C4-2B (cell line): ENCODE data around the gene RGS17.
"Not testable (repeated sequence)": the region's sequence is repeated elsewhere in the genome, so short reads cannot be mapped to it uniquely, and the experiment has no call there.

Source experiments
- H3K27ac ChIP-seq: fragments of 450-650 bp; 2 replicates; pipeline ENCODE4 v1.5.1; 2017
- CTCF ChIP-seq: fragments of 450-650 bp; conservative IDR thresholded peaks from 2 replicates; pipeline ENCODE4 v1.5.1; 2017; ENCODE audit warnings: mild to moderate bottlenecking
- ZFX ChIP-seq: fragments of 450-650 bp; IDR thresholded peaks from 2 replicates; pipeline ENCODE4 v1.6.1; 2017

The RGS17 gene

DNA sequence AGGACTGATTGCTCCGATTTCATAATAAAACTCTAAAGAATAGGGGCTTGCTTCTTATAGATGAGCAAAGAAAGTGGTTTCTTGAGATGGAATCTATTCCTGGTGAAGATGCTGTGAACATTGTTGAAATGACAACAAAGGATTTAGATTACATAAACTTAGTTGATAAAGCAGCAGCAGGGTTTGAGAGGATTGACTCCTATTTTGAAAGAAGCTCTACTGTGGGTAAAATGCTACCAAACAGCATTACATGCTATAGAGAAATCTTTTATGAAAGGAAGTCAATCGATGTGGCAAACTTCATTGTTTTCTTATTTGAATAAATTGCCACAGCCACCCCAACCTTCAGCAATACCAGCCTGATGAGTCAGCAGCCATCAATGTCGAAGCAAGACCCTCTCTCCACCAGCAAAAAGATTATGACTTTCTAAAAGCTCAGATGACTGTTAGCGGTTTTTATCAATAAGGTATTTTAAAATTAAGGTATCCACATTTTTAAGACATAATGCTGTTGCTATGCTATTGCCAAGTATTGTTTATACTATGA is 115.9 kb downstream of the RGS17 start:
- no peak overlapping the region for H3K27ac ChIP-seq
- TF ChIP-seq CTCF = no peak
- TF ChIP-seq ZFX = no peak

- H3K27ac ChIP-seq = no peak overlapping the region
- TF ChIP-seq ZFX = no peak
- no peak for TF ChIP-seq CTCF
Observed at GRCh38 chr6:153013438-153013837, 117.6 kb downstream of the RGS17 start.

- TF ChIP-seq CTCF = no peak
- TF ChIP-seq ZFX = no peak
- no peak overlapping the region for H3K27ac ChIP-seq
Observed at GRCh38 chr6:153012856-153013255, 118.2 kb downstream of the RGS17 start.

- H3K27ac ChIP-seq = peak overlapping the region; percentile 86
- TF ChIP-seq ZFX (no peak), CTCF (no peak)
Observed at GRCh38 chr6:153003366-153003690, 127.8 kb downstream of the RGS17 start.

- TF ChIP-seq CTCF = no peak
- TF ChIP-seq ZFX = peak; percentile 47; the same call in 1 of the 2 replicates
- peak within 1 kb of the TSS; percentile 86 for H3K27ac ChIP-seq
Observed at GRCh38 chr6:153002613-153003365, 128.3 kb downstream of the RGS17 start, which contains the start of gene MTRF1L. MTRF1L (minus strand) TSS chr6:153002709; CDS start chr6:153002685, 24 bp downstream.

GRCh38 chr6:153001767-153002612 is 129.1 kb downstream of the RGS17 start:
- peak overlapping the region; percentile 86 for H3K27ac ChIP-seq
- no peak; the same call in 1 of the 2 replicates for TF ChIP-seq ZFX

DNA sequence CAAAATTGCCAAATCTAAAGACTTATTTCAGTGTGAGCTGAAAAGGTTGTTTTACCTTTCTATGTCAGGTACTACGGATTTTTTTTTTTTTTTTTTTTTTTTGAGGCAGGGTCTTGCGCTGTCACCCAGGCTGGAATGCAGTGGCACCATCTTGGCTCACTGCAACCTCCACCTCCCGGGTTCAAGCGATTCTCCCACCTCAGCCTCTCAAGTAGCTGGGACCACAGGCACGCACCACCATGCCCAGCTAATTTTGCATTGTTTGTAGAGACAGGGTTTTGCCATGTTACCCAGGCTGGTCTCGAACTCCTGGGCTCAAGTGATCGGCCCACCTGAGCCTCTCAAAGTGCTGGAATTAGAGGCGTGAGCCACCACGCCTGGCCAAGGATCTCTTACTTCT is 130.3 kb downstream of the RGS17 start:
- H3K27ac ChIP-seq = not testable (repeated sequence)

DNA sequence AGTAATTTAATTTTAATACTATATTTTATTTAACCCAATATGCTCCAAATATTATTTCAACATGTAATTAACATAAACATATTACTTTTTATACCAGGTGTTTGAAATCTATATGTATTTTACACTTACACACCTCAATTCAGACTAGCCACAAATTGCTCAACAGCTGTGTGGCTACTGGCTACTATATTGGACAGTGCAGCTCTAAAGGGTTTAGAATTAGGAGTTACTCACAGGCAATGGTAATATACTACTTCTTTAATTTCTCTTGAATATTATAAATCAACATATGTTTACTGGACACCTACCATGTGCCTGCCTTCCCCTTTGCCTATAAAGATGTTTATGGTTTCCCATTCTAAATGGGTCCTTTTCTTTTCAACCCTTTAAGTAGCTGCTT is 130.8 kb downstream of the RGS17 start:
- TF ChIP-seq CTCF (no peak), ZFX (no peak)

DNA sequence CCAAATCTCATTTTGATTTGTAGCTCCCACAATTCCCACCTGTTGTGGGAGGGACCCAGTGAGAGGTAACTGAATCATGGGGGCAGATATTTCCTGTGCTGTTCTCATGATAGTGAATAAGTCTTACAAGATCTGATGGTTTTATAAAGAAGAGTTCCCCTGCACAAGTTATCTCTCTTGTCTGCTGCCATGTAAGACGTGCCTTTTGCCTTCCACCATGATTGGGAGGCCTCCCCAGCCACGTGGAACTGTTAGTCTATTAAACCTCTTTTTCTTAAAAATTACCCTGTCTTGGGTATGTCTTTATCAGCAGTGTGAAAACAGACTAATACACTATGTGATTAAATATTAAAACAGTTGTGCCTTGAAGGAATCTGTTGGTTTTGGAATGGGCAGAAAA is 131.5 kb downstream of the RGS17 start:
- H3K27ac ChIP-seq = not testable (repeated sequence)

More for the DNA sequence above, 130.8 kb downstream of the RGS17 start:
- no peak overlapping the region for H3K27ac ChIP-seq
